Aorta (tissue), 5 donors: Measurements from ENCODE around the gene CD99L2. TPM values are rescaled to one million over a fixed set of nuclear protein-coding genes. Genes with fewer than 3 reads are reported as not detected.
"Not testable (repeated sequence)": the region's sequence is repeated elsewhere in the genome, so short reads cannot be mapped to it uniquely, and the experiment has no call there.

ENCODE experiments used
- ATAC-seq: fragments of 200-7000 bp; cut with Tn5 transposase; one replicate; pipeline ENCODE4 v1.9.1; 2022; ENCODE audit warnings: moderate library complexity; ENCODE audit not compliant: low FRiP score
- DNase-seq, 2 donors: peaks; one replicate each; pipeline ENCODE4 v3.0.0-alpha.2; 2020
- H3K27ac ChIP-seq, 2 donors: one replicate each; pipeline ENCODE4 v1.5.1; 2013; ENCODE audit warnings: low read length in 2 of 2, mild to moderate bottlenecking in 2 of 2, moderate library complexity in 2 of 2, control low read depth in 1 of 2, inconsistent platforms in 1 of 2, low read depth in 1 of 2
- H3K27me3 ChIP-seq, 2 donors: one replicate each; pipeline ENCODE4 v1.6.1; 2013; ENCODE audit warnings: control low read depth in 1 of 2, low read length in 1 of 2, mild to moderate bottlenecking in 1 of 2, moderate library complexity in 1 of 2; ENCODE audit not compliant: insufficient read depth in 2 of 2, control insufficient read depth in 1 of 2
- H3K36me3 ChIP-seq, 2 donors: one replicate each; pipeline ENCODE4 v1.6.1; 2013; ENCODE audit warnings: control low read depth in 1 of 2, low read length in 1 of 2, mild to moderate bottlenecking in 1 of 2; ENCODE audit not compliant: insufficient read depth in 2 of 2, control insufficient read depth in 1 of 2
- H3K4me1 ChIP-seq, 2 donors: one replicate each; pipeline ENCODE4 v1.6.1; 2013; ENCODE audit warnings: low read length in 2 of 2, control low read depth in 1 of 2, mild to moderate bottlenecking in 1 of 2, moderate library complexity in 1 of 2; ENCODE audit not compliant: insufficient read depth in 2 of 2, control insufficient read depth in 1 of 2
- H3K4me3 ChIP-seq, 2 donors: one replicate each; pipeline ENCODE4 v1.5.1; 2013; ENCODE audit warnings: low read length in 2 of 2, control low read depth in 1 of 2, mild to moderate bottlenecking in 1 of 2
- H3K9me3 ChIP-seq: one replicate; pipeline ENCODE4 v1.6.1; 2013; ENCODE audit warnings: mild to moderate bottlenecking, low read length; ENCODE audit not compliant: control insufficient read depth
- WGBS, 2 donors: extraction: QIAGEN DNeasy Blood & Tissue Kit; methylation state at CpG; one replicate each; pipeline ENCODE4 v1.1.7; 2013; 5-methylcytosine and 5-hydroxymethylcytosine counted together
- intact Hi-C, 2 donors: fragments of 100-400 bp; cut with DNase I; formaldehyde crosslinking; loops; one replicate each; pipeline versions ENCODE4 v1.14.2 to v1.15.0; 2022
- polyA plus RNA-seq, 2 donors: library from polyadenylated mRNA; stranded (reverse); fragments of 200-250 nt; gene quantifications; one replicate each; pipeline ENCODE4 v1.2.3, GENCODE V29; 2013
- total RNA-seq, 2 donors: library from RNA; stranded (reverse); fragmentation: NEBNext Ultra II Directional; extraction: Animal tissue kit (Norgen Biotek cat#: 25700); gene quantifications; one replicate each; pipeline ENCODE4 v1.2.1, GENCODE V29; 2021
- donor health status: healthy with polysubstance abuse.
- donor health status: Bipolar disorder and iron deficiency.
- donor health status: DM: no; HTN: no; CAD: no.
- donor health status: DM: no; HTN: no; CAD: no.
- donor health status: DM: yes; HTN: yes; CAD: no.

Gene CD99L2
- total and polyA plus RNA-seq, 4 donors: 22.9 to 56.2 (median 47.6) TPM

GRCh38 chrX:150842198-150842685, 56.2 kb downstream of the CD99L2 start:
- intact Hi-C loops: no loop called here
- 50 to 83% methylated on average over 2 of the region's 2 CpGs for WGBS, 2 donors
- ATAC-seq: no peak

GRCh38 chrX:150841456-150842197, 56.8 kb downstream of the CD99L2 start:
- Histone ChIP-seq H3K4me3 (no peak overlapping the region), H3K36me3 (no peaks in the 10 kb centered on the region), H3K4me1 (no peaks in the 10 kb centered on the region), H3K27ac (no peak overlapping the region), H3K27me3 (no peaks in the 10 kb centered on the region), H3K9me3 (no peaks in the 10 kb centered on the region)
- no peak for ATAC-seq
- intact Hi-C loops: no loop called here
- DNase-seq: no peak
- 57 to 61% methylated on average over 6 of the region's 6 CpGs for WGBS, 2 donors

More at GRCh38 chrX:150842198-150842685, 56.2 kb downstream of the CD99L2 start:
- Histone ChIP-seq H3K9me3 (no peaks in the 10 kb centered on the region), H3K27ac (no peak overlapping the region), H3K4me3 (no peak overlapping the region), H3K4me1 (no peaks in the 10 kb centered on the region), H3K36me3 (no peaks in the 10 kb centered on the region), H3K27me3 (no peaks in the 10 kb centered on the region)
- DNase-seq: no peak

- Histone ChIP-seq H3K27ac (no peak overlapping the region), H3K9me3 (no peaks in the 10 kb centered on the region), H3K4me3 (no peak overlapping the region), H3K27me3 (no peaks in the 10 kb centered on the region), H3K4me1 (no peaks in the 10 kb centered on the region), H3K36me3 (no peaks in the 10 kb centered on the region)
- WGBS, 2 donors: 81 to 95% methylated on average over 4 of the region's 4 CpGs
- ATAC-seq: no peak
- intact Hi-C loops: no loop called here
- no peak for DNase-seq
Observed at GRCh38 chrX:150837845-150838244, 60.6 kb downstream of the CD99L2 start.

- no peak for DNase-seq
- H3K4me1 ChIP-seq: no peaks in the 10 kb centered on the region
- H3K4me3 ChIP-seq: no peak overlapping the region
- ATAC-seq: no peak
- H3K9me3 ChIP-seq: no peaks in the 10 kb centered on the region
- H3K27ac ChIP-seq: no peak overlapping the region
- H3K27me3 ChIP-seq: no peaks in the 10 kb centered on the region
- WGBS, 2 donors: 72 to 100% methylated on average over 1 of the region's 1 CpG
- H3K36me3 ChIP-seq: no peaks in the 10 kb centered on the region
- intact Hi-C loops: no loop called here
Observed at GRCh38 chrX:150834695-150835094, 63.8 kb downstream of the CD99L2 start.

DNA sequence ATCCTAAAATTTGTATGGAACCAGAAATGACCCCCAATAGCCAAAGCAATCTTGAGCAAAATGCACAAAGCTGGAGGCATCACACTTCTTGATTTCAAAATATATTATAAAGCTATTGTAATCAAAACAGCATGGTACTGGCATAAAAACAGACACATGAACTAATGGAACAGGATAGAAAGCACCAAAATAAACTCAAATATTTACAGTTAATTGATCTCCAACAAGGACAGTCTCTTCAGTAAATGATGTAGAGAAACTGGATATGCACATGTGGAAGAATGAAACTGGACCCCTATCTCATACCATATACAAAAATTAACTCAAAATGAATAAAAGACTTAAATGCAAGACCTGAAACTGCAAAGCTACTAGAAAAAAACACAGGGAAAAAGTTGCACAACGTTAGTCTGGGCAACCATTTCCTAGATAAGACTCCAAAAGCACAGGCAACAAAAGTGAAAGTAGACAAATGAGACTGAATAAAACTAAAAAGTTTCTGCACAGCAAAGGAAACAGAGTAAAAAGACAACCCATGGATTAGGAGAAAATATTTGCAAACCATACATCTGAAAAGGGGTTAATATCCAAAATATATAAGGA, 64.9 kb downstream of the CD99L2 start:
- Histone ChIP-seq H3K4me3 (no peak overlapping the region), H3K36me3 (no peaks in the 10 kb centered on the region), H3K27ac (no peak overlapping the region), H3K9me3 (no peaks in the 10 kb centered on the region), H3K27me3 (no peaks in the 10 kb centered on the region), H3K4me1 (no peaks in the 10 kb centered on the region)
- intact Hi-C loops: no loop called here
- DNase-seq: no peak
- no peak for ATAC-seq
- WGBS, 2 donors: 31 to 66% methylated on average over 1 of the region's 1 CpG

GRCh38 chrX:150831863-150832262, 66.6 kb downstream of the CD99L2 start:
- Histone ChIP-seq H3K4me1 (no peaks in the 10 kb centered on the region), H3K9me3 (no peaks in the 10 kb centered on the region), H3K27me3 (no peaks in the 10 kb centered on the region), H3K27ac (no peak overlapping the region), H3K36me3 (peaks cover 0 to 3% of the 10 kb centered on the region in 2 donors), H3K4me3 (no peak overlapping the region)
- DNase-seq: no peak
- no peak for ATAC-seq
- intact Hi-C loops: no loop called here
- 73 to 88% methylated on average over 1 of the region's 1 CpG for WGBS, 2 donors

DNA sequence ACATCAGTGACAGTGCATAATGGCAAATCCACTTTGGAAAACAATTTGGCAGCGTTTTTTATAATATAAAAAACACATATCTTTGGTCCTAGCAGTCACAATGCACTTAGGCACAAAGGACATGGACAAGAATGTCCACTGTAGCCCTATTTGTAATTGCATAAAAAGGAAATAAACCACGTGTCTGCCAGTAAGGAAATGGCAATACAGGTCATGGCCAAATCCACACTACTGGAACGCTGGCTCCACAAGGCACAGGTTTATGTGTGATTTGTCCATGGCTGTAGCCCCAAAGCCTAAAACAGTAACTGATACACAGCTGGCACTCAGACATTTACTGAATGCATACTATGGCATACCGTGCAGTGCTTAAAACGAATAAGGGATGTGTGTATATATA, 69.7 kb downstream of the CD99L2 start:
- WGBS, 2 donors: 69 to 91% methylated on average over 5 of the region's 5 CpGs

DNA sequence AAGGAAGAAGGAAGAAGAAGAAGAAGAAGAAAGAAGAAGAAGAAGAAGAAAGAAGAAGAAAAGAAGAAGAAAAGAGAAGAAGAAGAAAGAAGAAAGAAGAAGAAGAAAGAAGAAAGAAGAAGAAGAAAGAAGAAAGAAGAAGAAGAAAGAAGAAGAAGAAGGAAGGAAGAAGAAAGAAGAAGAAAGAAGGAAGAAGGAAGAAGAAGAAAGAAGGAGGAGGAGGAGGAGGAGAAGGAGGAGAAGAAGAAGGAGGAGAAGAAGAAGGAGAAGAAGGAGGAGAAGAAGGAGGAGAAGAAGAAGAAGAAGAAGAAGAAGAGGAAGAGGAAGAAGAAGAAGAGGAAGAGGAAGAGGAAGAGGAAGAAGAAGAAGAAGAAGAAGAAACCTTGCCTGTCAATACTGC, 74.1 kb downstream of the CD99L2 start:
- H3K9me3 ChIP-seq, DNase-seq, intact Hi-C loops, H3K4me1 ChIP-seq, H3K27me3 ChIP-seq, H3K27ac ChIP-seq, H3K4me3 ChIP-seq, ATAC-seq, H3K36me3 ChIP-seq: not testable (repeated sequence)

More for the DNA sequence above, 69.7 kb downstream of the CD99L2 start:
- Histone ChIP-seq H3K27ac (no peak overlapping the region), H3K4me1 (no peaks in the 10 kb centered on the region), H3K9me3 (no peaks in the 10 kb centered on the region), H3K36me3 (peaks cover 0 to 3% of the 10 kb centered on the region in 2 donors), H3K4me3 (no peak overlapping the region), H3K27me3 (no peaks in the 10 kb centered on the region)
- ATAC-seq: no peak
- no peak for DNase-seq
- intact Hi-C loops: no loop called here

- ATAC-seq, H3K36me3 ChIP-seq, intact Hi-C loops: not testable (repeated sequence)
Observed at GRCh38 chrX:150823826-150824225, 74.6 kb downstream of the CD99L2 start.

More at GRCh38 chrX:150823826-150824225, 74.6 kb downstream of the CD99L2 start:
- DNase-seq, H3K27ac ChIP-seq, H3K27me3 ChIP-seq, H3K9me3 ChIP-seq, H3K4me1 ChIP-seq, H3K4me3 ChIP-seq: not testable (repeated sequence)
- WGBS, 2 donors: 76 to 96% methylated on average over 1 of the region's 1 CpG
